Measurements from ENCODE around the gene SLIT3. TPM values are rescaled to one million over a fixed set of nuclear protein-coding genes. Genes with fewer than 3 reads are reported as not detected.

SLIT3 gene
- polyA plus RNA-seq, 1 of the 3 experiments (the other 2 are of a cell fraction), result 119 TPM

DNA sequence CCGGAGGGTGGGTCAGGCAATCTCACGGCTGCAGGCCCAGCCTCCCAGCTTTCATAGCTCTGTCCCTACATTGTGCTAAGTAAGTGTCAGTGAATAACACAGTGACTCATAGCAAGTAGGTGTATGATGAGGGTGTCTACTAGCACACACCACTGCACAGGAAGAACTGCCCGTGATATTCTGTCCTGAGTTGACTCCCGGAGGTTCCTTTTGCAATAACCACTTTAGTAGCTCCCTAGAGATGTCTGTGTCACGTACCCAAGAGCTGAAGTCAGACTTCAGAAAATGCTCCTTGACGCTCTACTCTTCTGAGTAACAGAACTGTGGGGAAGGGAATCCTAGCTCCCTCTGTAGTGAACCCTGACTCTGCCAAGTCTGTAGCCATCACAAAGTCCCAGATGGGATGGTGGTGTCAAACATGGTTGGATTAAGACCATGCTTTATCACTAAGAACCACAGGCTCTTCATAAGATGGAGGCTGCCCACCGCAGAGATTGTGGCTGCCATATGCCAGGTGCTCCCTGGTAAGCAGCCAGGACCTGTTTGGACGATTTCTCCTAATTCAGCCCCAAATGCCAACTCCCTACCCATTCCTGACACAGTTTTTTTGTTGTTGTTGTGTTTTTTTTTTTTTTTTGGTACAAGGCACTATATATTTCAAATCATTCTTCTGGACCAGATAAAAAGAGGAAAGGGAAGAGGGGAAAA lies 369.1 kb downstream of the SLIT3 start:
- Histone ChIP-seq H3K36me3 (replicated peaks in 1 of 2; ENCODE audit: control insufficient read depth in 1 of 2, insufficient read depth in 2 of 2, low read length in 1 of 2) (no peaks in the 10 kb centered on the region), H3K9ac (no peak overlapping the region), H2AFZ (ENCODE audit: low read depth) (no peak overlapping the region), H3K79me2 (ENCODE audit: insufficient read depth) (no peaks in the 10 kb centered on the region), H3K4me3 (ENCODE audit: low read depth in 2 of 2, low read length in 1 of 2) (no peak overlapping the region), H3K27me3 (ENCODE audit: insufficient read depth) (no peaks in the 10 kb centered on the region), H3F3A (replicated peaks; ENCODE audit: insufficient read depth) (no peaks in the 10 kb centered on the region), H3K27ac (ENCODE audit: low read depth in 2 of 2, low read length in 1 of 2) (no peak overlapping the region), H3K9me2 (no peaks in the 10 kb centered on the region), H3K9me3 (no peaks in the 10 kb centered on the region), H3K4me1 (ENCODE audit: control insufficient read depth in 1 of 2, insufficient read depth in 2 of 2, low read depth in 1 of 2, low read length in 1 of 2) (peaks cover 0 to 4% of the 10 kb centered on the region in 2 experiments; a peak in 1 of 4 replicates), H4K20me1 (ENCODE audit: insufficient read depth) (no peaks in the 10 kb centered on the region), H3K4me2 (no peak overlapping the region)
- ChIA-PET CTCF (no interaction called here), POLR2A (no interaction called here)
- WGBS (ENCODE audit: low lambda C conversion rate), result 86% methylated on average over 8 of the region's 8 CpGs
- DNase-seq, result no peak
- TF ChIP-seq SIN3A (IDR thresholded peaks at IDR 0.05; ENCODE audit: borderline replicate concordance, low read depth, low read length), result no peak
- no peak for TF ChIP-seq YY1 (IDR thresholded peaks at IDR 0.05; ENCODE audit: low read depth)
- TF ChIP-seq CHD2 (IDR thresholded peaks at IDR 0.05; ENCODE audit: low read length, partially characterized antibody), result no peak
- no peak for TF ChIP-seq USF2 (IDR thresholded peaks at IDR 0.05; ENCODE audit: borderline replicate concordance, low read depth, low read length)
- TF ChIP-seq, protein P1, sequence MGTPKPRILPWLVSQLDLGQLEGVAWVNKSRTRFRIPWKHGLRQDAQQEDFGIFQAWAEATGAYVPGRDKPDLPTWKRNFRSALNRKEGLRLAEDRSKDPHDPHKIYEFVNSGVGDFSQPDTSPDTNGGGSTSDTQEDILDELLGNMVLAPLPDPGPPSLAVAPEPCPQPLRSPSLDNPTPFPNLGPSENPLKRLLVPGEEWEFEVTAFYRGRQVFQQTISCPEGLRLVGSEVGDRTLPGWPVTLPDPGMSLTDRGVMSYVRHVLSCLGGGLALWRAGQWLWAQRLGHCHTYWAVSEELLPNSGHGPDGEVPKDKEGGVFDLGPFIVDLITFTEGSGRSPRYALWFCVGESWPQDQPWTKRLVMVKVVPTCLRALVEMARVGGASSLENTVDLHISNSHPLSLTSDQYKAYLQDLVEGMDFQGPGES (IDR thresholded peaks at IDR 0.05; ENCODE audit: low read depth, low read length), result no peak
- TF ChIP-seq SMC3 (IDR thresholded peaks at IDR 0.05; ENCODE audit: low read depth, low read length), result no peak
- TF ChIP-seq GABPA (IDR thresholded peaks at IDR 0.05; ENCODE audit: low read depth), result no peak
- no peak for TF ChIP-seq FOSL2 (IDR thresholded peaks at IDR 0.05; ENCODE audit: borderline replicate concordance, low read depth)
- no peak for TF ChIP-seq NFIC (IDR thresholded peaks at IDR 0.05; ENCODE audit: borderline replicate concordance)
- TF ChIP-seq POLR2AphosphoS5 (IDR thresholded peaks at IDR 0.05; ENCODE audit: low read depth, low read length), result no peak
- TF ChIP-seq NRF1 (IDR thresholded peaks at IDR 0.05; ENCODE audit: low read depth, low read length), result no peak
- TF ChIP-seq, protein P2, sequence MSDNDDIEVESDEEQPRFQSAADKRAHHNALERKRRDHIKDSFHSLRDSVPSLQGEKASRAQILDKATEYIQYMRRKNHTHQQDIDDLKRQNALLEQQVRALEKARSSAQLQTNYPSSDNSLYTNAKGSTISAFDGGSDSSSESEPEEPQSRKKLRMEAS (IDR thresholded peaks at IDR 0.05; ENCODE audit: low read depth), result no peak
- TF ChIP-seq RXRA (IDR thresholded peaks at IDR 0.05; ENCODE audit: borderline replicate concordance, low read depth), result no peak
- TF ChIP-seq, protein P3, sequence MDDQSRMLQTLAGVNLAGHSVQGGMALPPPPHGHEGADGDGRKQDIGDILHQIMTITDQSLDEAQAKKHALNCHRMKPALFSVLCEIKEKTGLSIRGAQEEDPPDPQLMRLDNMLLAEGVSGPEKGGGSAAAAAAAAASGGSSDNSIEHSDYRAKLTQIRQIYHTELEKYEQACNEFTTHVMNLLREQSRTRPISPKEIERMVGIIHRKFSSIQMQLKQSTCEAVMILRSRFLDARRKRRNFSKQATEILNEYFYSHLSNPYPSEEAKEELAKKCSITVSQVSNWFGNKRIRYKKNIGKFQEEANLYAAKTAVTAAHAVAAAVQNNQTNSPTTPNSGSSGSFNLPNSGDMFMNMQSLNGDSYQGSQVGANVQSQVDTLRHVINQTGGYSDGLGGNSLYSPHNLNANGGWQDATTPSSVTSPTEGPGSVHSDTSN (IDR thresholded peaks at IDR 0.05), result no peak
- TF ChIP-seq FOXJ3 (CRISPR knock-in tag; IDR thresholded peaks at IDR 0.05), result no peak
- TF ChIP-seq, protein P4, sequence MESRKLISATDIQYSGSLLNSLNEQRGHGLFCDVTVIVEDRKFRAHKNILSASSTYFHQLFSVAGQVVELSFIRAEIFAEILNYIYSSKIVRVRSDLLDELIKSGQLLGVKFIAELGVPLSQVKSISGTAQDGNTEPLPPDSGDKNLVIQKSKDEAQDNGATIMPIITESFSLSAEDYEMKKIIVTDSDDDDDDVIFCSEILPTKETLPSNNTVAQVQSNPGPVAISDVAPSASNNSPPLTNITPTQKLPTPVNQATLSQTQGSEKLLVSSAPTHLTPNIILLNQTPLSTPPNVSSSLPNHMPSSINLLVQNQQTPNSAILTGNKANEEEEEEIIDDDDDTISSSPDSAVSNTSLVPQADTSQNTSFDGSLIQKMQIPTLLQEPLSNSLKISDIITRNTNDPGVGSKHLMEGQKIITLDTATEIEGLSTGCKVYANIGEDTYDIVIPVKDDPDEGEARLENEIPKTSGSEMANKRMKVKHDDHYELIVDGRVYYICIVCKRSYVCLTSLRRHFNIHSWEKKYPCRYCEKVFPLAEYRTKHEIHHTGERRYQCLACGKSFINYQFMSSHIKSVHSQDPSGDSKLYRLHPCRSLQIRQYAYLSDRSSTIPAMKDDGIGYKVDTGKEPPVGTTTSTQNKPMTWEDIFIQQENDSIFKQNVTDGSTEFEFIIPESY (IDR thresholded peaks at IDR 0.05; ENCODE audit: borderline replicate concordance, low read depth), result no peak
- no peak for TF ChIP-seq EZH2phosphoT487 (IDR thresholded peaks at IDR 0.05; ENCODE audit: borderline replicate concordance, low read depth)

Data from SK-N-SH (cell line).